Activated T-cell treated with anti-CD3 and anti-CD28 coated beads, Interleukin-2, amount 50 U/mL, for 72 hours (primary cell): ENCODE data around the gene GNA14. TPM values are rescaled to one million over a fixed set of nuclear protein-coding genes. Genes with fewer than 3 reads are reported as not detected.

Source experiments
- ATAC-seq, 2 donors: fragments of 150-1000 bp; cut with Tn5 transposase; replicated peaks in 1 of 2; 2 replicates each; pipeline ENCODE4 v1.10.0; 2021; ENCODE audit warnings: moderate library complexity in 2 of 2, mild to moderate bottlenecking in 1 of 2
- DNase-seq, 2 donors: peaks; one replicate each; pipeline ENCODE4 v3.0.0; 2021 to 2022; ENCODE audit warnings: mixed read lengths in 1 of 2
- H3K27ac Mint-ChIP-seq: one replicate; pipeline ENCODE4 v1.8.0; 2022; ENCODE audit warnings: mild to moderate bottlenecking, moderate library complexity, mixed read lengths
- H3K27me3 Mint-ChIP-seq: one replicate; pipeline ENCODE4 v1.8.0; 2022; ENCODE audit warnings: low read depth, mixed read lengths
- H3K36me3 Mint-ChIP-seq, 2 donors: one replicate each; pipeline ENCODE4 v1.8.0; 2022; ENCODE audit warnings: mixed read lengths in 2 of 2, mild to moderate bottlenecking in 1 of 2; ENCODE audit not compliant: insufficient read depth in 2 of 2
- H3K4me1 Mint-ChIP-seq: one replicate; pipeline ENCODE4 v1.8.0; 2022; ENCODE audit warnings: low read depth, mixed read lengths
- H3K4me3 Mint-ChIP-seq, 2 donors: one replicate each; pipeline ENCODE4 v1.8.0; 2022; ENCODE audit warnings: mild to moderate bottlenecking in 2 of 2, mixed read lengths in 2 of 2, moderate library complexity in 2 of 2
- H3K9me3 Mint-ChIP-seq, 2 donors: one replicate each; pipeline ENCODE4 v1.8.0; 2022; ENCODE audit warnings: mixed read lengths in 2 of 2
- total RNA-seq, 2 donors: library from RNA; stranded (reverse); gene quantifications; one replicate each; pipeline ENCODE4 v1.2.3, GENCODE V29; 2022

The GNA14 gene
- total RNA-seq, 2 donors from 2014 or later = 0.29 TPM; not detected in 1

DNA sequence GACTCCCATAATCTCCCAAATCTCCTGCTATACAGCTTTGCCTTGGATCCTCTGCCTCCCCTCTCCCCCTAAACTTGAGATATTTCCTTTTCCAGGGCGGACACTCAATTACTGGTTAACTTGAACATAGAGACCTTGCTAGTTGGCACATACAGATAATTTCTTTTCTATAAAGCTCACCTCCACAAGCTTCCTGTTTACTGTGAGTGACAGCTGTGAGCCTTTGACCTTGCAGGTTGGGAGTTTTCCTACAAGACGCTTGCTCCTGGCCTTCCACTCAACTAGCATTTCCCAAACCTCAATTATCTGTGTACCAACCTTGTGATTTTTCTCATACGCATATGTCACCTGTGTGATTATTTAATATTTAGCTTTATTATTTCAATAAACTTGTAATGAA, 114.5 kb downstream of the GNA14 start:
- Mint-ChIP-seq H3K4me3 (no peak overlapping the region), H3K27me3 (no peaks in the 10 kb centered on the region), H3K9me3 (no peaks in the 10 kb centered on the region), H3K4me1 (no peaks in the 10 kb centered on the region), H3K36me3 (no peaks in the 10 kb centered on the region), H3K27ac (no peak overlapping the region)
- DNase-seq = no peak
- no peak for ATAC-seq

DNA sequence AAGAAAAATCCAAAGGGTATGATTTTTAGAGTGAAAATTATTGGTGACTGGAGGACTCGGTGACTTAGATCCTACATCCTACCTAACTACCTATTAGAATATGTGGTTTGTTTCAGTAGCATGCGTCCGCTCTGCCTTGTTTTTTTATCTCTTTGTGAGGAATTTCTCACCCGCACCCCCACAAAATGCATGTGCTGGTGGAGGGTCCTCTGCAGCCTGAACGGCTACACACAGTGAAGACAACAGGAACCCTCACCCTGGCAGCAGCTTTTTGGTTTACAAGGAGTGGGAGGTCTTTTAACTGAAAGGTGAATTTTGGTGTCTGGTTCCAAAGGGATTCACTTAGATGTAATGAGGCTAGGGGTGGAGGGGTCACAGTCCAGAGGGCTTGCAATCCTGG, 115.5 kb downstream of the GNA14 start:
- no peaks in the 10 kb centered on the region for H3K9me3 Mint-ChIP-seq
- H3K36me3 Mint-ChIP-seq = no peaks in the 10 kb centered on the region
- DNase-seq = no peak
- no peaks in the 10 kb centered on the region for H3K4me1 Mint-ChIP-seq
- no peak overlapping the region for H3K4me3 Mint-ChIP-seq
- ATAC-seq = no peak
- H3K27me3 Mint-ChIP-seq = no peaks in the 10 kb centered on the region
- no peak overlapping the region for H3K27ac Mint-ChIP-seq

DNA sequence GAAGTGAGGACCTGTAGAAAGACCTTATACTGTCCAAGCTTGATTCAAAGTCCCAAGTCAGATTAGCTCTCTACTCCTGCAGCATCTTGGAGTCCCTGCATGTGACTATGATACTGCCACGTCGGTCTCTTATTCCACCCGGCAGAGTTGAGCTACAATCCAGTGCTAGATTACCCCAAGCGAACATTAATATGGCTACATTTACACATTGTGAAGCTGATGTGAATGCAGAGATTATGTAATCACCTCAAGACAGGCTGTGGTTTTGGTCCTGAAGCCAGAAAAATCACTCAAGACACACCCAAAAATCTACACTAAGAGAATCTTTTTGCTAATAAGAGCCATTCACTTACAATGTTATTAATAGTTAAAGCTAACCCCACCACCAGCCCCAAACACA, 116.7 kb downstream of the GNA14 start:
- Mint-ChIP-seq H3K9me3 (no peaks in the 10 kb centered on the region), H3K4me3 (no peak overlapping the region), H3K27ac (no peak overlapping the region), H3K4me1 (no peaks in the 10 kb centered on the region), H3K27me3 (no peaks in the 10 kb centered on the region), H3K36me3 (no peaks in the 10 kb centered on the region)
- ATAC-seq (no peak), DNase-seq (no peak)

DNA sequence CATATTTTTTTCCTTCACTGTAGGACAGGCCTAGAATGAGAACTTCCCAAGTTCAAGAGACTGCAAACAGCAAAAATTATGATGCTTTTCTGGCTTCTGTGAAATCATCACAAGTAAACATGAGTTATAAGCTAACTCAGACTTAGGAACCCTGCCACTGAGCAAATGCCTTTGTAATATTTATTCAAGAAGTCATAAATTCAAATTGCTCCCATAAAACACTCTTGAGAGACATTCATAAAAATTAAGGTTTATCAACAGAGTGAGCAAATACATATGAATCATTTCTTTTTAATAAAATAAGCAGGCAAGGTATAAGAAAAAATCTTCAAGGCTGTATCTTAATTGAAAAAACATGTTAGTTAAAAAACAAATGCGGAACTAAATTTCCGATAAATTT, 124.2 kb downstream of the GNA14 start:
- no peak for ATAC-seq
- Mint-ChIP-seq H3K27me3 (no peaks in the 10 kb centered on the region), H3K4me3 (no peak overlapping the region), H3K36me3 (no peaks in the 10 kb centered on the region), H3K9me3 (peaks cover 0 to 2% of the 10 kb centered on the region in 2 donors), H3K4me1 (no peaks in the 10 kb centered on the region), H3K27ac (no peak overlapping the region)
- DNase-seq = no peak

DNA sequence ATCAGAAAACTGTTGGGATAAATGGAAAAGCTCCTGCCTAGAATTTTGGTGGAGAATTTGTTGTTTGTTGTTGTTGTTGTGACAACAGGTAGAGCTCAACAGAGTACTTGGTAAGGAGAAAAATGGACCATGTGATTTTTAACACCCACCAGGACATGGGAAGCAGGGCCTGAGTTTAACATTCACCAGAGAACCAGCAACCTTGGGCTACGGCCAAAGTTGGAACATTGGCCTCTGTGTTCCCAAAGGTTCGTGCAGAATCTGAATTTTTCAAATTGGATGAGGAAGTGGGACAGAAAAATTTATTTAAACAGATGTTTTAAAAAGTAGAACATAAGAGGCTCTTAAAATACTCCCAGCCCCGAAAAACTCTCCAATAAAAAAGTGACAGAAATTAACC, 127.0 kb downstream of the GNA14 start:
- Mint-ChIP-seq H3K9me3 (peaks cover 0 to under 1% of the 10 kb centered on the region in 2 donors), H3K4me3 (no peak overlapping the region), H3K4me1 (no peaks in the 10 kb centered on the region), H3K27ac (no peak overlapping the region), H3K27me3 (no peaks in the 10 kb centered on the region), H3K36me3 (no peaks in the 10 kb centered on the region)
- ATAC-seq (no peak), DNase-seq (no peak)

DNA sequence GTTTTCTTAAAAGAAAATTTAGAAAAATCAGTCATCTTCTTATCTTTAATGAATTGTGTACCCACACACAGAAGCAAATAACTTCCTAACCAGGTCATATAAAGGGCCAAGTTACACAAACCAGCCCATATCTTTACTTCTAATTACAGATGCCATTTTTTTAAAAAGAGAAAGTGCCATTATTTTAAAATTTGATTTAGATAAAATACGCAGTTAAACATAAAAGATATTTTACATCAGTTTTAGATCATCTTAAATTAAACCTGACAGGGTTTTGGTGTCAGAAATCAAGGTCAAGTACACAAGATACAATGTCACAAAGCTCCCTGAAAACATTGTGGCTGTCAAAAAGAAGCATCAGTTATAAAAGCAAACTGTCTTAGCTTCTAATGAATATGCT, 129.4 kb downstream of the GNA14 start:
- no peaks in the 10 kb centered on the region for H3K9me3 Mint-ChIP-seq
- no peak for ATAC-seq

DNA sequence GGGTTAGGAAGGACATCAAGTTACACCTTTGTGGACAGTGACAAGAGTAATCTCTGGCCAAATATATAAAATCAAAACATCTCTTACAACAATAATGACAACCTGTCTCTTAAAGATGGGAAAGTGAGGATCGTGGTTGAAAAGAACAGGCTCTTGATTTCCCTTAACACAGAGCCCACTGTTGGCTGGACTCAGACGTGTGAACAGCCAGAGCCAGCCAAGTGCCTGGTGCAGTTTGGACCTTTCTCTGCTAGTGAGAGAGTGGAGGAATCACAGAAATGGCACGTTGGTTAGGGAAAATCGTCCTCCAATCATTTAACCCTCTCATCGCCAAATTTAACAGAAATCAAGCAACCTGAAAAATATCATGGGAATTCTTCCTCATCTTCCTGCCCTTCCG, 131.3 kb downstream of the GNA14 start:
- no peak for DNase-seq
- no peak overlapping the region for H3K27ac Mint-ChIP-seq
- no peaks in the 10 kb centered on the region for H3K9me3 Mint-ChIP-seq
- ATAC-seq = no peak
- no peak overlapping the region for H3K4me3 Mint-ChIP-seq
- H3K36me3 Mint-ChIP-seq = no peaks in the 10 kb centered on the region
- peaks cover 8% of the 10 kb centered on the region for H3K4me1 Mint-ChIP-seq
- H3K27me3 Mint-ChIP-seq = no peaks in the 10 kb centered on the region

More for the DNA sequence above, 129.4 kb downstream of the GNA14 start:
- no peak overlapping the region for H3K4me3 Mint-ChIP-seq
- peaks cover 8% of the 10 kb centered on the region for H3K4me1 Mint-ChIP-seq
- H3K27ac Mint-ChIP-seq = no peak overlapping the region
- H3K27me3 Mint-ChIP-seq = no peaks in the 10 kb centered on the region
- no peak for DNase-seq
- H3K36me3 Mint-ChIP-seq = no peaks in the 10 kb centered on the region

DNA sequence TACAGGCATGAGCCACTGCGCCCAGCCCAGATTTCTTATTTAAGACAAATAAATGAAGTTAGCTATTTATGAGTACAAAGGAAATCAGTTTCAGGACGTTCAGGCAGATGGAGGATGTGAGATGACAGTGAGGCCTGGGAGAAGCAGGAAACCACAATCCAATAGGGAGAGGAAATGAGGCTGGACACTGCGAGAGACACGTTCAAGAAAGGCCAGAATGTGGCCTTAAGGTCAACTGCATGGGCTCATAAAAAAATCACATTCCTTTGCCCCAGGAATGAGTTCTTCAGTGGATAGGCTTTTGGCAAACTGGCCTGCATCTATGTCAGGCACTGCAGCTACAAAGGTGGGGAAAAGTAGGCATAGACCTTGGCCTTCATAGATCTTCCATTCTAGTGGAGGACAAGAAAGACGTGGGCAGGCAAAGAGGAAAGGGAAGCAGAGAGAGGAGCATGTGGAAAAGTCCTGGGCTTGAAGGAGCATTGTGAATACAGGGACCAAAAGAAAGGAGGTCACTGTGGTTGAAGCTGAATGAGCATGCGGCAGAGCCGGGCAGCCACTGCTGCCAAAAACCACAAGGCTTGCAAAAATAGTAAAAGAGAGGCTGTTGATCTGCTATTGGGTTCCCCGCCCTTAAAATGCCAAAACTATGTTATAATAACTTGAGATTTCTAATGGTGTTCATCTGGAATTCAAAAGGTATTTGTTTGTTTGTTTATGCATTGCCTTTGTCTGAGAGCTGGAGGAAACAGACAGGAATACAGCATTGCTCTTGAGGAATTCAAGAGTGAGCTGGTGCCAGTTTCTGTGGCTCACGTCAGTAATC, 133.0 kb downstream of the GNA14 start:
- Mint-ChIP-seq H3K9me3 (no peaks in the 10 kb centered on the region), H3K36me3 (no peaks in the 10 kb centered on the region), H3K4me1 (peaks cover 8% of the 10 kb centered on the region), H3K4me3 (no peak overlapping the region), H3K27ac (no peak overlapping the region), H3K27me3 (no peaks in the 10 kb centered on the region)
- DNase-seq = no peak
- no peak for ATAC-seq

DNA sequence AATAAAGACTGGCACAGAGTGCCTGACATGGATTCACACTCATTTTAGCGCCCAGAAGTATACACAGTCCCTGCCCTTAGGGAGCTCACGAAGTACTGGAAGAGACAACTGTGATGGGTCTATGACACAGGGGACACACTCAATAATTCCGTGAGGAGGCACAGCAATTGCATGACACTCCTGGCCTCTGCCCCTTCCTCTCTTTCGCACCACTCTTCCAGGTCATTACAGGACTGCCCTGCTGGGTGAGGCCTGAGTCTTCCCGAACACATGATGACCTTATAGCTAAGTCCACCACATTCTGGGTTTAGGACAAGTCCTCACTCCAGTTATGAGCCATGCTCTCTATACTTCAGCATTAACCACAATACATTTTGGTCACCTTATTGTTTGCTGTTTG, 134.7 kb downstream of the GNA14 start:
- H3K36me3 Mint-ChIP-seq = no peaks in the 10 kb centered on the region
- peaks cover 13% of the 10 kb centered on the region for H3K4me1 Mint-ChIP-seq
- no peak overlapping the region for H3K27ac Mint-ChIP-seq
- H3K27me3 Mint-ChIP-seq = no peaks in the 10 kb centered on the region
- H3K4me3 Mint-ChIP-seq = no peak overlapping the region
- no peak for ATAC-seq
- DNase-seq = no peak
- H3K9me3 Mint-ChIP-seq = no peaks in the 10 kb centered on the region

DNA sequence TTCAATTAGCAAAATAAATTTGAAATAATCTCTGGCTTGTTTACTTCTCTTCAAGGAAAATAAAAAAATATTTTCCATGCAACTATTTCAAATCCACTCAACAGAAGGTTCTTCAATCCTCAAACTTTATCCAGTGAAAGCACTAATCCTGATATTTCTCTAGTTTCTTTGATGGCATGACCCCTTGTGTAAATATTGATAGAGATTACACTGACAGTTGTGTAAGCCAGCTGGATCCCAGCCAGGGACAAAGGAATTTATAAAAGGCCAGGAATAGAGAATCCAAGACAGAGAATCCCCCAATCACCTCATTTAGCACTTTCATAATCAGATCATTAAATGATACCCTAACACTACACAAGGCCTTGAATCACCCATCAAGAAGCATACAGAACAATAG, 135.2 kb downstream of the GNA14 start:
- ATAC-seq (no peak), DNase-seq (no peak)
- H3K27me3 Mint-ChIP-seq = peaks cover 3% of the 10 kb centered on the region
- no peaks in the 10 kb centered on the region for H3K36me3 Mint-ChIP-seq
- peaks cover 13% of the 10 kb centered on the region for H3K4me1 Mint-ChIP-seq
- no peak overlapping the region for H3K4me3 Mint-ChIP-seq
- H3K27ac Mint-ChIP-seq = no peak overlapping the region
- H3K9me3 Mint-ChIP-seq = no peaks in the 10 kb centered on the region

DNA sequence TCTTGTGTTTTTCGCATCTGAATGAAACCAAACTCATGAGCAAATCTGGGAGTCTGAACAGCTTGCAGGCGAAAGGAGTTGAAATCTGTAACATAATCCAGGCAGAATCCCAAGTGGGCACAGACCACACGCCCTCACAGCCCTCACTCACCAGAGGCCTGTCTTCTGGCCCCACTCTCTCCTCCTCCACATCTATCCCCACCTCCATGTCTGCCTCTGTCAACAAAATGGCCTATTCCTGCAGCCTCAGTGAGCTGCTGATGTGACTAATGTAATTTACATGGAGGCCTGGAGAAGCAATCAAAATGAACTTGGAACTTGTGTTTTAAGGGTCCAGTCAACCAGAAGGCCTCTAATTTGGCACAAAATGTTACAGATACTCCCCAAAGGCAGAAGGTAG, 136.6 kb downstream of the GNA14 start:
- no peak for DNase-seq
- no peak for ATAC-seq

DNA sequence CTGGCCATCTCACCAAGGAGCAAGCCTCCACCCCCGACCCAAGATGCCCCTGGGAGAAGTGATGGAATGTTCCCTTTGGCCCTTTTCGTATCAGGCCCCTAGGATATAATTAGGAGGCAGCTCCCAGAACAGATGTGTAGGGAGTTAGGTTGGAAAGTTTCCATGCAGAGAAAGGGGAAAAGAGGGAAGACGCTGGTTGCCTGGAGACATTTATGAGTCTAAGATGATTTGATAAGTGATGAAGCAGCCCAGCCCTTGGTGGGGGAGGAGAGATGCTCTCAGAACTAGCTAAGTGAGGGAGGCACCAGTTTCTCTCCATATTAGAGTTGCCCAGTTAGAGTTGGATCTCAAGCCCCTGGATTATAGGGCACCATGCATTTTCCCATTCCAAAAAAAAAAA, 137.5 kb downstream of the GNA14 start:
- ATAC-seq (no peak), DNase-seq (no peak)
- Mint-ChIP-seq H3K27ac (no peak overlapping the region), H3K9me3 (no peaks in the 10 kb centered on the region), H3K27me3 (peaks cover 7% of the 10 kb centered on the region), H3K4me3 (no peak overlapping the region), H3K4me1 (peaks cover 13% of the 10 kb centered on the region), H3K36me3 (no peaks in the 10 kb centered on the region)

More for the DNA sequence above, 136.6 kb downstream of the GNA14 start:
- H3K4me3 Mint-ChIP-seq = no peak overlapping the region
- H3K27me3 Mint-ChIP-seq = peaks cover 7% of the 10 kb centered on the region
- H3K36me3 Mint-ChIP-seq = no peaks in the 10 kb centered on the region
- H3K9me3 Mint-ChIP-seq = no peaks in the 10 kb centered on the region
- H3K27ac Mint-ChIP-seq = no peak overlapping the region
- peaks cover 13% of the 10 kb centered on the region for H3K4me1 Mint-ChIP-seq

DNA sequence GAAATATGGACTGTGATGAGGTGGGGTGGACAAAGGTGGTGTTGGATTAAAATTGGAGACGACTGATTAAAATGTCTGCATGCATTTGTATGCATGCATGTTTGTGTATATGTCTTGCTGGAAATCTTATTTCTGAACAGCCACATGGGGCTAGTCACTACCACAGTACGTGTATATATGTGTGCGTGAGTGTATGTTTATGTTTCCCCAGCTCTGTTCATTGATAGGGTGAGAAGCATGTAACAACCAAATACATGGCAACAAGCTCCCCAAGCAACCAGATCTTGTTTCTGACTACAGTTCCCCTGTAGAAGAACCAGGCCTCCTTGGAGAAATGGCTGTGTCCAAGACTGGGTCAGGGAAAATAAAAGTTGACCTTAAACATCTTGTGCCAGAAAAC, 139.7 kb downstream of the GNA14 start:
- no peak for ATAC-seq
- Mint-ChIP-seq H3K36me3 (no peaks in the 10 kb centered on the region), H3K27me3 (peaks cover 7% of the 10 kb centered on the region)

More for the DNA sequence above, 139.7 kb downstream of the GNA14 start:
- DNase-seq = no peak
- peaks cover 5% of the 10 kb centered on the region for H3K4me1 Mint-ChIP-seq
- no peak overlapping the region for H3K27ac Mint-ChIP-seq
- H3K9me3 Mint-ChIP-seq = no peaks in the 10 kb centered on the region
- H3K4me3 Mint-ChIP-seq = no peak overlapping the region
